Hindlimb muscle (tissue), 1 donor: Measurements from ENCODE around the gene HCK. TPM values are rescaled to one million over a fixed set of nuclear protein-coding genes. Genes with fewer than 3 reads are reported as not detected.
"Not testable (repeated sequence)": the region's sequence is repeated elsewhere in the genome, so short reads cannot be mapped to it uniquely, and the experiment has no call there.

Experiments used
- DNase-seq: peaks from one replicate; pipeline ENCODE4 v3.0.0-alpha.2; 2013
- polyA plus RNA-seq: library from polyadenylated mRNA; unstranded; fragments of 120-200 nt; gene quantifications from one replicate; pipeline ENCODE4 v1.2.1, GENCODE V29; 2013; ENCODE audit not compliant: insufficient read length

HCK gene
- polyA plus RNA-seq, 1 donor: 5.0 TPM

GRCh38 chr20:32109392-32110172, 57.5 kb downstream of the HCK start, which contains the start of gene TM9SF4:
TM9SF4 (plus strand) TSS chr20:32109714; CDS start chr20:32109741, 27 bp downstream.
- peak; percentile 94 for DNase-seq

- DNase-seq: no peak
These were observed 58.2 kb downstream of the HCK start for GRCh38 chr20:32110173-32110704.

GRCh38 chr20:32110727-32111126, 58.7 kb downstream of the HCK start:
- no peak for DNase-seq

GRCh38 chr20:32111156-32111686, 59.2 kb downstream of the HCK start:
- no peak for DNase-seq

GRCh38 chr20:32111753-32112152, 59.7 kb downstream of the HCK start:
- peak; percentile 6 for DNase-seq

- DNase-seq: no peak
These were observed 60.8 kb downstream of the HCK start for GRCh38 chr20:32112841-32113240.

- DNase-seq: no peak
These were observed 61.7 kb downstream of the HCK start for GRCh38 chr20:32113591-32114260.

GRCh38 chr20:32114305-32114960, 62.4 kb downstream of the HCK start:
- DNase-seq: no peak

- no peak for DNase-seq
These were observed 63.2 kb downstream of the HCK start for GRCh38 chr20:32115211-32115767.

- DNase-seq: no peak
These were observed 64.1 kb downstream of the HCK start for GRCh38 chr20:32116079-32116521.

- not testable (repeated sequence) for DNase-seq
These were observed 64.8 kb downstream of the HCK start for GRCh38 chr20:32116796-32117195.

GRCh38 chr20:32118427-32118826, 66.4 kb downstream of the HCK start:
- DNase-seq: not testable (repeated sequence)

- DNase-seq: no peak
These were observed 67.7 kb downstream of the HCK start for GRCh38 chr20:32119734-32120133.

- DNase-seq: not testable (repeated sequence)
These were observed 69.9 kb downstream of the HCK start for GRCh38 chr20:32121908-32122307.

- DNase-seq: no peak
These were observed 71.0 kb downstream of the HCK start for GRCh38 chr20:32123088-32123487.

- no peak for DNase-seq
These were observed 72.9 kb downstream of the HCK start for GRCh38 chr20:32124916-32125454.

- no peak for DNase-seq
These were observed 73.5 kb downstream of the HCK start for GRCh38 chr20:32125506-32125905.

GRCh38 chr20:32126919-32127318, 74.9 kb downstream of the HCK start:
- no peak for DNase-seq

GRCh38 chr20:32127347-32127746, 75.3 kb downstream of the HCK start:
- DNase-seq: no peak

GRCh38 chr20:32128167-32128566, 76.1 kb downstream of the HCK start:
- DNase-seq: no peak

GRCh38 chr20:32129863-32130262, 77.8 kb downstream of the HCK start:
- no peak for DNase-seq

- DNase-seq: no peak
These were observed 78.3 kb downstream of the HCK start for GRCh38 chr20:32130352-32130751.
